GM21526 (cell line): Measurements from ENCODE around the gene CMBL.

ENCODE experiments used
- ATAC-seq: cut with Tn5 transposase; IDR thresholded peaks from one replicate; pipeline ENCODE4 v1.9.1; 2021; ENCODE audit warnings: moderate library complexity; ENCODE audit not compliant: unreplicated experiment, low FRiP score

Gene CMBL

DNA sequence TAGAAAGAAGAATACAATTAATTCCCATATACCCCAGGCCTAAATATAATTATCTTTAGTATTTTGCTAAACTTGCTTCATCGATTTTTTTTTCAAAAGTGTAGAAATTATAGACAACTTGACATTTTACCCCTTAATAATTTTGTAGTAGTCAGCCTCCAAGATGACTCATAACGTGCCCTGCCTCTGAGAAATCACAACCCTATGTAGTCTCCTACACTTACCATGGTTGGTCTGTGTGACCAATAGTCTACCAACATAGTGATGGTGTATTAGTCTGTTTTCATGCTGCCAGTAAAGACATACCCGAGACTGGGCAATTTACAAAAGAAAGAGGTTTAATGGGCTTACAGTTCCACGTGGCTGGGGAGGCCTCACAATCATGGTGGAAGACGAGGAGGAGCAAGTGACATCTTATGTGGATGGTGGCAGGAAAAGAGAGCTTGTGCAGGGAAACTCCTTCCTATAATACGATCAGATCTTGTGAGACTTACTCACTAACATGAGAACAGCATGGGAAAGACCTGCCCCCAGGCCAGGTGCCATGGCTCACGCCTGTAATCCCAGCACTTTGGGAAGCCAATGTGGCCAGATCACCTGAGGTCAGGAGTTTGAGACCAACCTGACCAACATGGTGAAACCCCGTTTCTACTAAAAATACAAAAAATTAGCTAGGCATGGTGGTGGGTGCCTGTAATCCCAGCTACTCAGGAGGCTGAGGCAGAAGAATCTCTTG lies 3.3 kb upstream of the CMBL start:
- ATAC-seq, result peak; percentile 68

DNA sequence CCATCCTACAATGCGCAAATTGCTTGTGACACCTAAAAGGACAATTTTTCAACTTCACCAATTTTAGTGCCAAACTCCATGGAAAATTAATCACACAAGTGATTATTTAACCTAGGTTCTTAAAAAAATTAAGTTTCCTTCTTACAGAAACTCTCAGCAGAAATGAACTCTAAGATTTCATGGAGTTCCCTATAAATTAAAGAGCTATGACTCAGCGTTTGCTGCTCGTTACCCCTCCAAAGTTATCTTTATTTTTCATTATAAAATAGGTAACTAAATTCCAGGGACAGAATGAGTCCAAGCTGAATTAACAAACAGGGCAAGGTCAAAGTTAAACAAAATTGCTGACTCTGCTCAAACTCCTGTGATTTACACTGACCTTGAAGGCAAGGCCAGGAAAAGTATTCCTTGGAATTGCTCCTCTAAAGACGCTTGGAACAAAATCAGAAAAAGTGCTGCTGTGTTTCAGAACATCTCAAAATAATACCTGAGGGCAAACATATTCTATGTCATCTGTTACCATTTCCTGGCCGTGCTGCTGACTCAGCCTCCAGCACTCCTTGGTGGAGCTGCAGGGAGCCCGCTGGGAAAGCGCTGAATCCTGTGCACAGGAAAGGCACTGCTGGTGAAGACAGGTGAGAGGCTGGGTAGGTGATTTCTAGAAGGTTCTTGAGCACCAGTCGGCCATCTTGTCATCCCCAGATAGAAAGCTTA lies 2.5 kb upstream of the CMBL start:
- ATAC-seq, result no peak

GRCh38 chr5:10308844-10309243 lies 1.1 kb upstream of the CMBL start:
- ATAC-seq, result no peak

- ATAC-seq, result no peak
Measured at GRCh38 chr5:10306806-10307205, 896 bp downstream of the CMBL start.

GRCh38 chr5:10306114-10306513 lies 1.6 kb downstream of the CMBL start:
- no peak for ATAC-seq

GRCh38 chr5:10304932-10305331 lies 2.8 kb downstream of the CMBL start:
- no peak for ATAC-seq

DNA sequence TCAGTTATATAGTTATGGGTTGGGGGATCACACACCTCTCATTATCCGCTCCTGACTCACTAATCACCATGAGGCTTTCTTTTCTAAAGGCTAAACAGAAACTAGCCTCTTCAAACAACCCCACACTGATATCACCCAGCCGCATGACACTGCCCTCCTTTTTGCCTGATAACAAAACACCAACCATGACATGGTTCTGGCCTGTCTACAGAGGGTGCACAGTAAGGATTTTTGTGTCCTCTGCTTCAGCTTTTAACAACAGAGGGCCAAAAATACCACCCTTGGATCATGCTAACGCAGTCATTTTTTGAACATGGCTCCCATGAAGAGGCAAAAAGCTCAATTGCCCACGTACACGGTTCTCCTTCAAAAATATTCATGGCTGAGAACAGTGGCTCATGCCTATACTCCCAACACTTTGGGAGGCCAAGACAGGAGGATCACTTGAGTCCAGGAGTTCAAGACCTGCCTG lies 4.0 kb downstream of the CMBL start:
- no peak for ATAC-seq

DNA sequence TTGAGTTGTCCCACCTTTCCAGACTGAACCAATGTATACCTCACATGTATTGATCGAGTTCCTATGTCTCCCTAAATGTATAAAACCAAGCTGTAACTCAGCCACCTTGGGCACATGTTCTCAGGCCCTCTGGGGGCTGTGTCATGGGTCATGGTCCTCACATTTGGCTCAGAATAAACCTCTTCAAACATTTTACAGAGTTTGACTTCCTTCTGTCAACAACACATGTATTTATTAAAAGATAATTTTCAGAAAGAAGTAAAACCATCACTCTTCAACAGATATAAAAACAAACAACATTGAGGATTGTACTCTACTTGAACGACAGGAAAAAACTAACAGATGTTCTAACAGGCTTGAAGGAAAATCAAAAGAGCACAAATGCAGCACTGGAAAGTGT lies 4.5 kb downstream of the CMBL start:
- no peak for ATAC-seq

- no peak for ATAC-seq
Measured at GRCh38 chr5:10301842-10302610, 5.7 kb downstream of the CMBL start.

DNA sequence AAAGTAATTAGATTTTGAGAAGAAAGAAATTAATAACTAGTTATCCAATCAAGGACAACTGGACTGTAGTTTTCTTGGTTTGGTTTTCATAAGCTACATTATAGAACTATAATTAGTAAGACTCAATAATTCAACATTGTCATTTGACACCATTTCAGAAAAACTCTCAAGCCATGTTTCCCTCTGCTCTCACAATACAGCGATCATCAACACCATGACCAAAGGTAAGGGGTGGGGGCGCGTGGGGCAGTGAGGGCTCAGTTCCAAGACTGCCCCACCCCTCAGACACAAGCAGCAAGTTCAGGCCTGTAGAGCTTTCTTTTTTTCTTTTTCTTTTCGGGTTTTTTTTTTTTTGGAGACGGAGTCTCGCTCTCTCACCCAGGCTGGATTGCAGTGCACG lies 6.4 kb downstream of the CMBL start:
- no peak for ATAC-seq

- ATAC-seq, result no peak
Measured at GRCh38 chr5:10300246-10300645, 7.5 kb downstream of the CMBL start.

DNA sequence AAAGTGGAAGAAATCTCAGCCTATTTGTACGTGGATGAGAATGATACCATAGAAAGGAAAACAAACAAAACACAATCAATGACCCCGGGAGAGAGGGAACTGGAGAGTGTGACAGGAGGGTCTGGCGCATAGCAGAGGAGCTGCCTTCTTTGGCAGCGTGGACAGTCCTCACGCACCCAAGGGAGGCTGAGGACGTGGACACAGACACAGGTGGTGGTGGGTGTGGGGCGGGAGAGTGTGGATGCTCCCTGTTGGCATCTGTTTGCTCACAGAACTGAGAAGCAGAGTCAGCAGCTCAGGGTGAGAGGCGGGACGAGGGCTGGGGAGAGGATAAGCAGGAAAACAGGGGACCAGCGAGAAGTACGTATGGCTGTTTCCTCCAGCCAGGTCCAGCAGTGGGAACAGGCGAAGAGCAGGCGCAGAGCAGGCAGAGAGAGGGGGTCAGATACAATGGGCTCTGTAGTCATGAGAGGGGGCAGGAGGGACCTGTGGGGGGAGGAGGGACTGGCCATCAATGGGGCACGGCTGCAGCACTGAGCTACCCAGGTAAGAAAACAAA lies 10.0 kb downstream of the CMBL start:
- no peak for ATAC-seq

DNA sequence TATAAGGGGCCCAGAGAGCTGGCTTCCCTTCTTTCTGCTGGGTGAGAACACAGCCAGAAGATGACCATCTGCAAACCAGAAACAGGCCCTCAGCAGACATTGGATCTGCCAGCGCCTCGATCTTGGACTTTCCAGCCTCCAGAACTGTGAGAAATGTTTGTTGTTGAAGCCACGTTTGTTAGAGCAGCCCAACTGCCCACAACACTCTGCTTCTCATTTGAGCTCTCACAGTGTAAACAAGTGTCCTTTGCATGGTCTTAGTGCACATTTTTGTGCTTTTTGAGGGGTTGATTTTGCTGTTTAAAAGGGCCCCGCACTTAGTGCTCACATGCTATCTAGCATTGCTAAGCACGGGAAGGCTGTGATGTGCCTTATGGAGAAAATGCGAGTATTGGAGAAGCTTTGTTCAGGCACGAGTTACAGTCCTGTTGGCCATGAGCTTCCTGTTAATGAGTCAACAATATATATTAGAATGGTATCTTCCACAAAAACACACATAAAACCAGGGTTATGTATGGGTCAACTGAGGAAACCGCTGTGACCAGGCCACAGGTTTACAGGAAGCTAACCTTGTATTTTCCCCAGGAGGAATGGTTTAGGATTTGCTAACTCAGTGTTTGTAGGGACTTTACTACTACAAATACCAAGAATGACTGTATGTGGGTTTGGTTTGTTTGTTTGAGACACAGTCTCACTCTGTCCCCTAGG lies 11.9 kb downstream of the CMBL start:
- ATAC-seq, result no peak

DNA sequence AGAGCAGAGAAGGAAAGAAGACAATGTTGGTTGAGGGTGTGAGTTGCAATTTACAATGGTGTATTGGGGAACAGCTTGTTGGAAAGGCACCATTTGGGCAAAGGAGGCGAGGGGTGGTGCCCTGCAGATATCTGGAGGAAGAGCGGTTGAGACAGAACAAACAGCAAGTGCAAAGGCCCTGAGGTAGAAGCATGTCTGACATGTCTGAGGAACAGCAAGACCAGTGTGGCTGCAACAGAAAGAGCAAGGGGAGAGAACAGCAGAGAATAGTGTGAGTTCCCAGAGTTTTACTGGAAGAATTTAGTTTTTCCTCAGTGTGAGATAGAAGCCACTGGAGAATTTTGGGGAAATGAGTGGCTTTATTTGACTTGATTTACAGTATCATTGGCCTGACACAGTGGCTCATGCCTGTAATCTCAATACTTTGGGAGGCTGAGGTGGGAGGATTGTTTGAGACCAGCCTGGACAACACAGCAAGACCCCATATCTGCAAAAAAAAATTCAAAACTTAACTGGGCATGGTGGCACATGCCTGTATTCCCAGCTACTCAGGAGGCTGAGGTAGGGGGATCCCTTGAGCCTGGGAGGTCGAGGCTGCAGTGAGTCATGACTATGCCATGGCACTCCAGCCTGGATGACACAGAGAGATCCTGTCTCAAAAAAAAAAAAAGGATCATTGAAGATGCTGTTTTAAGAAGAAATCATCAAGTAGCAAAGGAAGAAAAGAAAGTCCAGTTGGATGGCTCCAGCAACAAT lies 13.6 kb downstream of the CMBL start:
- no peak for ATAC-seq

DNA sequence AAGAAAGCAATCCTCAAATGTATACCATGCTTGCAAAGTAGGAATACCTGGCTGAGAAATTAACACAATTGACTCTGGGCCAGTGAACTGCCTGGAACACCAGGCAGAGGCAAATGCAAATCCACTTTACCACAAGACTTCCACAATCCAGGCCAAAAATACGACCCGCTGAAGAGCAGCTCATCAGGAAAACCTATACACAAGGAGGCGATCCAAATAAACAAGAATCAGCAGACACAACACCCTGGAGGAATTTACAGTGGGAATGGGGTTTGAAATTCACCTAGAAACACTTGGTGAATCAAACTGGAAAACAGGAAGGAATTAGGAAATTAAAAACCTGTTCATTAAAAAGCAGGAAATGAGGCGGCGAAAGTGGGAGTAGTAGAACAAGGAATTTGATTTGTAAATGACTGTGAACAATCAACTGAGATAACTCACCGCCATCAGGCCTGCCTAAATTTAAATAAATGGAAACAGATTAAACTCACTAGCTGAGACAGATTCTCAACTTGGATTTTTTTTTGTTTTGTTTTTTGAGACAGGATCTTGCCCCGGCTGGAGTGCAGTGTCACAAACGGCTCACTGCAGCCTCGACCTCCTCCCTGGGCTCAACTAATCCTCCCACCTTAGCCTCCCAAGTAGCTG lies 15.9 kb downstream of the CMBL start:
- no peak for ATAC-seq

DNA sequence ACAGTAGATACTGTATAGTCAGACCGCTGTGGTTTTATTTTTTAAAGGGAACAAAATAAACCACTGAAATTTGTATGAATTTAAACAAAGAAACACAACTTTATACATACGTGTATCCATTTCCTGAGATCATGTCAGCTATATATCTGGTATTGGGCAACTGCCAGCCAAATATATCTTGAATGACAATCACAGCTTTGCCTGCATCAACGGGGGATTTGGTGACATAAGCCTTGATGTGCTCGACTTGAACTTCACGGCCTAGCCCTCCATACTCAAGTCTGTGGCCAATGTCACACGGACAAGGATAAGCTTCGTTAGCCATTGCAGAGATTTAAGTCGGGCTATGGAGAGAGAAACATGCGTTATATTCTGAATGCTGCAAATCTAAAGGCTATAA lies 17.3 kb downstream of the CMBL start:
- no peak for ATAC-seq

- no peak for ATAC-seq
Measured at GRCh38 chr5:10289991-10290390, 17.7 kb downstream of the CMBL start.

DNA sequence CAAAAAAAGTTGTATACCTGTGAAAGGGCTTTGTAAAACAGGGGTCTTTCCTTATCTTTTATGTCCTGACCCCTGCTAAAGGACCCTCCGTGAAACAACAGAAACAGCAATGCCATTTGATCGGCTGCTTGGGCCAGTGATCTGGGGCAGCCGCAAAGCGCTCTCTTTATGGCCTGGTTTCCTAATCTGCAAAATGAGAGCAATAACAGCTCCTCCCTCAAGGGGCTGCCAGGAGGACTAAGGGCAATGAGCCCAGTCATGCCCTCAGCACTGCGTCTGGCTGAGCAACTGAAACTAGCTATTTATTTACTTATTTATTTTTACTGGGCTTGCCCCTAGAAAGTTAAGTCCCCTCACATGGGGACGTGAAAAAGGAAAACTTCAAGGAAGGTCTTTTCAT lies 18.3 kb downstream of the CMBL start:
- ATAC-seq, result no peak

DNA sequence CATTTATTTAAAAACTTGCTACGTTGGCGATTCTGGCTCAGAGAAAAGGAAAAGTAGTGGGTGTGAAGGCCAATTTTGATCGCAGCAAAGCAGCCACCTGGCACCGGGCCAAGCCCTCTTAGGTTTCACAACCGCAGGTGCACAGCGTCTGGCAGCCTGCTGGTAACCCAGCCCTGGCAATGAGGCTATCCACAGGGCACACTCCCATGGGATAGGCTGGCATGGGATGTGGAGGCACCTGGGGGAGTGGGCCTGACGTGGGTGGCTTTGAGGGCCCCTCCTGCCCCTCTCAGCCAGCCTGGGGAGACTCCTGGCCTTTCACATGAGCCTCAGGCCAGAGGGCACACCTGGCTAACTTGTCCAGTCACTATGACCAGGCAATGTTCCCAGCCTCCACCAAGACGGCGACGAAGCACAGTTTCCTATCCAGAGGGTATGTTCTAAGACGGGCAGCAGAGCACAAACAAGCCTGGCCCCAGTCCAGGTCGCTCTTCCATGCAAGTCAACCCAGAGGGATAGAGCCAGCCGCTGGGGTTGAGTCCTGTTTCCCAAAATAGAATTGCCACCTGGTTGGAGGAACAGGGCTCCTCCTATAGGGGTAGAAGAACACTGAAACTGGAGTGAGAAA lies 19.0 kb downstream of the CMBL start:
- peak; percentile 37 for ATAC-seq
